Measurements from ENCODE around the gene ENOSF1. TPM values are rescaled to one million over a fixed set of nuclear protein-coding genes. Genes with fewer than 3 reads are reported as not detected.
A peak's percentile ranks its signal among the peaks of the same experiment; 100 is the strongest.

The ENOSF1 gene
- total RNA-seq (2012; rRNA removed) (10.0 and 12.2 TPM in 2 replicates), polyA plus RNA-seq (2012; rRNA removed) (10.6 and 12.6 TPM in 2 replicates), Bru-seq, nascent RNA (percentile 79 among the genes with signal in this experiment), BruChase-seq, experiment 1, labeled RNA remaining after a 6-hour chase (percentile 91 among the genes with signal in this experiment), BruChase-seq, experiment 2, labeled RNA remaining after a 2-hour chase (percentile 91 among the genes with signal in this experiment)
- polyA plus RNA-seq (2012; cell fraction: cytosol; rRNA removed), result 6.0 and 7.4 TPM in 2 replicates
- polyA plus RNA-seq (2012; cell fraction: nucleus; rRNA removed; ENCODE audit: low replicate concordance), result 75.1 and 113 TPM in 2 replicates
- long read RNA-seq, partial matches to known transcripts, result 1 of 13 reads
- long read RNA-seq, other reads (novel, unspliced or antisense), result 9 of 13 reads

GRCh38 chr18:712401-713134 lies at the start of gene ENOSF1:
ENOSF1 (minus strand) TSS chr18:712630; CDS start chr18:712587, 43 bp downstream.
- Histone ChIP-seq H3K56ac (ENCODE audit: extremely low read depth, insufficient read depth, low read length) (peak within 1 kb of the TSS; percentile 63), H3K14ac (replicated peaks; ENCODE audit: low read depth, low read length) (peak within 1 kb of the TSS; percentile 17), H3K36me3 (ENCODE audit: control insufficient read depth, insufficient read depth, low read length) (peaks cover 4% of the 10 kb centered on the region; the same call in 1 of the 2 replicates), H3K4ac (ENCODE audit: low read depth, low read length) (peak within 1 kb of the TSS; percentile 60), H3K27me3 (ENCODE audit: control insufficient read depth, insufficient read depth, low read length) (no peaks in the 10 kb centered on the region), H3K4me2 (ENCODE audit: low read depth, low read length) (peak within 1 kb of the TSS; percentile 93), H2BK120ac (ENCODE audit: low read depth, low read length) (peak within 1 kb of the TSS; percentile 74; the same call in 1 of the 2 replicates), H3K4me3 (ENCODE audit: insufficient read depth, low read depth, low read length) (peak within 1 kb of the TSS; percentile 54), H3K9ac (ENCODE audit: low read depth, low read length) (peak within 1 kb of the TSS; percentile 41), H3K9me3 (ENCODE audit: control insufficient read depth, insufficient read depth, low read length) (peaks cover 6% of the 10 kb centered on the region; the same call in 1 of the 2 replicates), H3K27ac (ENCODE audit: insufficient read depth, low read length) (peak within 1 kb of the TSS; percentile 3), H3K4me1 (ENCODE audit: control insufficient read depth, insufficient read depth, low read length) (no peaks in the 10 kb centered on the region), H4K91ac (ENCODE audit: insufficient read depth, low read depth, low read length) (peak within 1 kb of the TSS; percentile 54), H3K18ac (ENCODE audit: low read depth, low read length) (peak within 1 kb of the TSS; percentile 31), H4K8ac (ENCODE audit: low read depth in 2 of 2, low read length in 2 of 2) (peak within 1 kb of the TSS; percentile 48 to 68), H2BK20ac (ENCODE audit: low read depth, low read length) (no peak within 1 kb of the TSS), H3K79me1 (ENCODE audit: low read depth in 1 of 2, low read length in 2 of 2) (peaks cover 21 to 32% of the 10 kb centered on the region in 2 experiments), H2AK5ac (ENCODE audit: low read depth, low read length) (peak within 1 kb of the TSS; percentile 59; the same call in 1 of the 2 replicates), H2AFZ (replicated peaks; ENCODE audit: low read length, poor library complexity) (peak within 1 kb of the TSS; percentile 95), H3K9me1 (ENCODE audit: insufficient read depth, low read length) (peaks cover 4% of the 10 kb centered on the region), H2AK9ac (replicated peaks; ENCODE audit: low read depth, low read length, poor library complexity) (peak within 1 kb of the TSS; percentile 95), H4K20me1 (ENCODE audit: insufficient read depth, low read length) (peaks cover 7% of the 10 kb centered on the region; the same call in 1 of the 2 replicates), H2BK15ac (ENCODE audit: low read depth, low read length) (0 out of 3 replicates have a peak within 1 kb of the TSS, but pooled peaks have one; percentile 2), H4K5ac (ENCODE audit: low read depth, low read length) (peak within 1 kb of the TSS; percentile 13), H2BK5ac (ENCODE audit: low read depth, low read length, poor library complexity, severe bottlenecking) (peak within 1 kb of the TSS; percentile 16), H3K23ac (ENCODE audit: low read depth, low read length) (peak within 1 kb of the TSS; percentile 62)
- CTCF ChIA-PET, result interaction anchor here (0.7 to 2.0 kb wide), 6 partner anchors 10 to 127 kb away, joined by 3 to 4 read pairs (median 3); no protein-coding TSS in a partner anchor
- intact Hi-C loops (cut with micrococcal nuclease) (loop anchor here (5.0 kb wide), 1 partner anchor 55 kb away; the partner anchor contains the start of gene TYMS), in situ Hi-C loops (cut with MboI; ENCODE audit: low sequenced_read_pairs) (no loop called here), dilution Hi-C loops (cut with HindIII; ENCODE audit: low sequenced_read_pairs, unreplicated experiment) (no loop called here)
- no TSS peak for BruUV-seq (replicated peaks)
- peak; percentile 98 for ATAC-seq (ENCODE audit: low read depth)
- WGBS, 2 experiments (ENCODE audit: extremely low coverage in 2 of 2, insufficient read length in 1 of 2), result 12% methylated on average over 32 of the region's 91 CpGs; no CpG with 5 or more reads in 1 of the 2 experiments
- TF ChIP-seq MAFK (IDR thresholded peaks at IDR 0.05; ENCODE audit: low read depth, low read length) (no peak), CTCF (conservative IDR thresholded peaks at IDR 0.05; ENCODE audit: low read depth, low read length) (peak; percentile 51), BHLHE40 (IDR thresholded peaks at IDR 0.05; ENCODE audit: low read depth, low read length) (no peak), MAZ (IDR thresholded peaks at IDR 0.05; ENCODE audit: borderline replicate concordance, low read depth, low read length) (no peak), MXI1 (IDR thresholded peaks at IDR 0.05; ENCODE audit: borderline replicate concordance, low read depth, low read length) (no peak), RAD21 (IDR thresholded peaks at IDR 0.05; ENCODE audit: low read length) (0 out of 2 replicates have a peak, but pooled peaks have one; percentile 20), SMC3 (IDR thresholded peaks at IDR 0.05; ENCODE audit: low read depth, low read length) (no peak; the same call in 1 of the 2 replicates)
- TF ChIP-seq, protein P1, sequence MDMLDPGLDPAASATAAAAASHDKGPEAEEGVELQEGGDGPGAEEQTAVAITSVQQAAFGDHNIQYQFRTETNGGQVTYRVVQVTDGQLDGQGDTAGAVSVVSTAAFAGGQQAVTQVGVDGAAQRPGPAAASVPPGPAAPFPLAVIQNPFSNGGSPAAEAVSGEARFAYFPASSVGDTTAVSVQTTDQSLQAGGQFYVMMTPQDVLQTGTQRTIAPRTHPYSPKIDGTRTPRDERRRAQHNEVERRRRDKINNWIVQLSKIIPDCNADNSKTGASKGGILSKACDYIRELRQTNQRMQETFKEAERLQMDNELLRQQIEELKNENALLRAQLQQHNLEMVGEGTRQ (IDR thresholded peaks at IDR 0.05; ENCODE audit: low read depth, low read length), result no peak; the same call in 1 of the 2 replicates
- DNase-seq, result peak; percentile 58
- POLR2A ChIA-PET (ENCODE audit: unreplicated experiment), result no interaction called here
